Skin epidermis (tissue), 12 donors: ENCODE results near the gene ZCWPW2.

Experiments
- H3K27ac ChIP-seq, 21 experiments: fragments of 200-600 bp; sonication (generic) in 11 of 21; one replicate each; pipeline ENCODE4 v1.5.0; 2020; ENCODE audit warnings: mild to moderate bottlenecking in 3 of 21, inconsistent platforms in 2 of 21, moderate library complexity in 2 of 21
- H3K4me3 ChIP-seq, 7 experiments: fragments of 200-600 bp; sonication (generic) in 2 of 7; one replicate each; pipeline ENCODE4 v1.5.0; 2020; ENCODE audit warnings: inconsistent platforms in 2 of 7, mild to moderate bottlenecking in 2 of 7, moderate library complexity in 1 of 7

Gene ZCWPW2

GRCh38 chr3:28348629-28349468 is at the start of gene ZCWPW2, which contains the start of gene AZI2:
TSS of gene ZCWPW2 (plus strand) at chr3:28348721. CDS start at chr3:28413069, 64,348 bp downstream.
TSS of gene AZI2 (minus strand) at chr3:28348824. CDS start at chr3:28340617, 8,207 bp downstream.
- Histone ChIP-seq H3K4me3 (peak within 1 kb of the TSS; percentile 67 to 93 (median 75)), H3K27ac (peak within 1 kb of the TSS; percentile 97 to 100 (median 99))

- no peak overlapping the region for H3K27ac ChIP-seq
- no peak overlapping the region for H3K4me3 ChIP-seq
Observed at GRCh38 chr3:28299705-28300104, 48.8 kb upstream of the ZCWPW2 start.

GRCh38 chr3:28300345-28300962 is 48.1 kb upstream of the ZCWPW2 start:
- no peak overlapping the region for H3K27ac ChIP-seq
- no peak overlapping the region for H3K4me3 ChIP-seq

- Histone ChIP-seq H3K4me3 (no peak overlapping the region), H3K27ac (no peak overlapping the region)
Observed at GRCh38 chr3:28301688-28302087, 46.8 kb upstream of the ZCWPW2 start.

- H3K4me3 ChIP-seq, result no peak overlapping the region
Observed at GRCh38 chr3:28308196-28308595, 40.3 kb upstream of the ZCWPW2 start.

DNA sequence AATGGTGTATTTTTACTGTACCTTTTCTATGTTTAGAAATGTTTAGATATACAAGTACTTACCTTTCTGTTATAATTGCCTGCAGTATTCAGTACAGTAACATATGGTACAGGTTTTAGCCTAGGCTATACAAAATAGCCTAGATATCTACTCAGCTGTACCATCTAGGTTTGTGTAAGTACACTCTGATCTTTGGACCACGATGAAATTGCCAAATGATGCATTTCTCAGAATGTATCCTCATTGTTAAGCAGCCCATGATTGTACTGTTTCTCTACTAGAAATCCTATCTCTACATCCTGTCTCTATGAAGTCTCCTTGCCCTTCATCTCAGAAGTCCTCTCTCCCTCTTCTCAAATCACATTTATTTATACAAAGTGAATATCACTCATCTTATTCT is 32.8 kb upstream of the ZCWPW2 start:
- no peak overlapping the region for H3K4me3 ChIP-seq
- no peak overlapping the region for H3K27ac ChIP-seq

More at GRCh38 chr3:28308196-28308595, 40.3 kb upstream of the ZCWPW2 start:
- no peak overlapping the region for H3K27ac ChIP-seq

DNA sequence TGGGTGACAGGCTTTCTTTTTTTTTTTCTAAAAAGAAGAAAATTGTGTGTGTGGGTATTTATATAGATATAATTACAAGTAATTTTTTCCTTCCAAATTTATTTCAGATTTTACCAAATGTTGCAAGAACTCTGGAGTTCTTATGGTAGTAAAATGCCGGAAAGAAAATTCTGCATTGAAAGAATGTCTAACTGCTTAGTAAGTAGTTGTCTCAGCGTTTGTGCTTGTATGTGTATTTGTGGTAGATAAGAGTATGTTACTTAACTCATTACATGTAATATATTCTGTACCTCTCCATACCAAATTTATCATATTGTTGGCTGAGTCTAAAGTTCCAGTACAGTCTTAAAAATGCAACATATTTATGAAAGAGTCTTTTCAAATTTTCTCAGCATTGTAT is 32.3 kb upstream of the ZCWPW2 start:
- no peak overlapping the region for H3K27ac ChIP-seq
- no peak overlapping the region for H3K4me3 ChIP-seq

DNA sequence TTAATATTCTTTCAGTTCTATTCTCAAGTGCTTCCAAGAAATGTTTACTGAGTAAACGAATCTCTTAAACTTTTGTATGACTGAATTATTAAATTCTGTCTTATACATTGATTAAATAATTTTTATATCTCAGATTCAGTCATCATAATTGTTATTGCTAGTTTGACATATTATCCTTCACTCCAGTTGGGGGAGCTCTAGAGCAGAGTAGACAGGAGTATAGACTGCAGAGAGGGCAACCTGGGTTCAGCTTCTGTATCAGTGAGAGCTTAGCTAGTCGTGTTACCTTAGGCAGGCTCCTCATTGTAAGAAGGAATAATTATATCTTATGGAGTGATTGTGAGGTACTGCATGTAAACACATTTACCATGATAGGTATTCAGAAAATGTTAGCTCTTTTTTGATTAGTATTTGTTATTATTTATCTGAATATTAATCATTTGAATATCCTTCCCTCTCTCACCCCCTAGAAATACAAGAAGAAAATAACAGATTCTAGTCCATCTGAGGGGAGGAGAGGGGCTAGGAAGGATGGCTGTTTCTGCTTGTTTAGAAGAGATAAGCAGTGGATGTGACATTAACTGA is 31.0 kb upstream of the ZCWPW2 start:
- no peak overlapping the region for H3K27ac ChIP-seq
- no peak overlapping the region for H3K4me3 ChIP-seq

DNA sequence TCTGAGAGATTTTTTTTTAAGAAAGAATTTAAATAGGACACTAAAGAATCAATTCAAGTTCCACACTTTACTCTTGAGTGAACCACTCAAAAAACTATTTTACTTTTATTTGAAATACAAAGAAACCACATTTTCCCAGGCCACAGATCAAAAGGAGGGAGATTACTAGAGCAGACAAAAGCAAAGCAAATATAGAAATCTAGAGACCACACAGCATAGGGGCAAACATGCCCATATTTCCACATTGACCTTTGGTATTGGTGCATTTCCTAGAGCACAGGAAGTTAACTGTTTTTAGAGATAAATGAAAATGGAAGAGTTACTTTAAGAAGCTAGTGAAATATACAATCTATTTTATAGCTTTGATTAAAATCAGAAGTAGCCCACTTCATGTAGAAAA is 27.5 kb upstream of the ZCWPW2 start:
- Histone ChIP-seq H3K4me3 (no peak overlapping the region), H3K27ac (no peak overlapping the region)

GRCh38 chr3:28322464-28322863 is 26.1 kb upstream of the ZCWPW2 start:
- no peak overlapping the region for H3K4me3 ChIP-seq
- H3K27ac ChIP-seq, result no peak overlapping the region

- Histone ChIP-seq H3K27ac (no peak overlapping the region), H3K4me3 (no peak overlapping the region)
Observed at GRCh38 chr3:28326458-28326926, 22.0 kb upstream of the ZCWPW2 start.

DNA sequence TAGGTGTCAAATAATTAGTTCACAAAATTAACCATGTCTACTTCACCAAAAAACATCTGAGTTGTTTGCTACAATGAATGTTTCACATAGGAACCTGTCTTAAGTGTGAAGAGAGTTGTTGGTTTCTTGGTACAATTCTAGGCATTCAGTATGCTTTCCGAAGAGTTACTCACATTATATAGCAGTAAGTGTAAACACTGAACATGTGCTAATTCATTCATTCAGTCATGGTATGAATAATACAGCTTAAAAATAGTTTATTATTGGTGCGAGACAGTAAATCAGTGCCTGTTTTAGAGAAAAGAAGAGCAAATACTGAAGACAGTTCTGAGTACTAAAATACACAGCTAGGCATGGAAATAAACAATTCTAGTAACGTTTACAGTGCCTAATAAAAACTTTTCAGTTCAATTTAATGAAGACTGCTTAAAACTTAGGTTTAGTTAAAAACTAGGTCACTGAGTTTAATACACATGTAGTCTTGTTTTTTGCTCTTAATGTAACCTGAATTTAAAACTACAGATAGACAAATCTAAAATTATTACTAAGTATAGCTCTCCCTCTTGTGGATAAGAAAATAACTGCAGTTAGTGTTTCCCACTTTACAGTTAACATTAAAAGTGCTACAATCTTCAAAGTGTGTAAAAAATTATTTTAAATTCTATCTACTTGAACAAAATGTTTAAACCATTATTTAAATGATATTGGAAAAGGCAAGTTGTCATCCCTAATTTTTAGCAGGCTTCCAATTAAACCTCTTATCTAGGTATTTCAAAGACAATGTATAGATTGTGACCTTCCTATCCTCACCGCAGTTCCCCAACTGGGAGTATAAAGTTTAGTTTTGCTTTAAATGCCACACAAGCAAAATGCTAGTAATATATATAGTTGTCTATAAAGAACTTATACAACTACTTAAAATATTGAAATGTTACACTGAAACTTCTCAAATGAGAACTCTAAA is 20.1 kb upstream of the ZCWPW2 start:
- no peak overlapping the region for H3K4me3 ChIP-seq
- no peak overlapping the region for H3K27ac ChIP-seq

- H3K4me3 ChIP-seq, result no peak overlapping the region
- no peak overlapping the region for H3K27ac ChIP-seq
Observed at GRCh38 chr3:28334552-28334951, 14.0 kb upstream of the ZCWPW2 start.

- no peak overlapping the region for H3K4me3 ChIP-seq
- H3K27ac ChIP-seq, result no peak overlapping the region
Observed at GRCh38 chr3:28335246-28335645, 13.3 kb upstream of the ZCWPW2 start.

GRCh38 chr3:28337230-28337629 is 11.3 kb upstream of the ZCWPW2 start:
- Histone ChIP-seq H3K4me3 (no peak overlapping the region), H3K27ac (no peak overlapping the region)

GRCh38 chr3:28343144-28343543 is 5.4 kb upstream of the ZCWPW2 start:
- Histone ChIP-seq H3K4me3 (no peak overlapping the region), H3K27ac (peak overlapping the region in 3 of 21 experiments; percentile 15 to 29 (median 21))

GRCh38 chr3:28345690-28346089 is 2.8 kb upstream of the ZCWPW2 start:
- H3K4me3 ChIP-seq, result no peak overlapping the region

DNA sequence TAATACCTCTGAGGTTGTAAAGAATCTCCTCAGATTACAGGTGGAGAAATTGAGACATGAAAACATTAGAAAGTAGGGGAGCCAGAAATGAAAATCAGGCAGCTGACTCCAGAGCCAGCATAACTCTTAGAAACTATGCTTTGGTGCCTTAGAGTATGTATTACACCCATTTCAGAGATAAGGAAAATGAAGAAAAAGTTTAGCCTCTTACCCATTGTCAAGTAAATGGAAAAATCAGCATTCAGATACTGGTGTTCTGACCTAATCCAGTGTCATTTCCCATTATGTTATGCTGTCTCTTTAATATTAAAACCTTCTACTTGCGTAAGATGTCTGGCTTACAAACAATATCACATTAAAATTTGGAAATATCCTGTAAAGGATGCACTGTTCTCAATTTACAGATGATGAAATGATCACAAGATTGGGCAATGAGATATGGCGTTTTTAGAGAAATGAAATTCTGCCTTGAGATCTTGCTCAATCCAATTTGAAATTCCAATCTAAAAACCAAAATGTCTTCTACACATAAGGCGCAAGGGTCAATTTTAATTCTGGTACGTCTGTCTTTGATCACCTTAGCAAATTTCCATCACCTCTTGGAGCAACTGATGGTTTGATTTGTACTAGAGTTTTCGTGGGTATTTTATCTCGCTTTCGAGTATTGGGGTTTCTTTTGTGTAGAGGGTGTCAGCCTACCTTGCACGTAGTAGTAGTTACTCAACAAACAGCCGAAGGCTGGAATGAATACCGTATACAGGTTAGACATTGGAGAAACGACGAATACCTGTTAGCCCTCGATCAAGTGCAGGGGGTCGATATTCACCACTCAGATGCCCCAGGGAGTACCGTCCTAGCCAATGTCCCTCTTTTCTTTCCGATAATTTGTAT is 902 bp upstream of the ZCWPW2 start:
- H3K27ac ChIP-seq, result peak overlapping the region; percentile 97 to 100 (median 99)
- peak overlapping the region; percentile 67 to 93 (median 75) for H3K4me3 ChIP-seq

More at GRCh38 chr3:28345690-28346089, 2.8 kb upstream of the ZCWPW2 start:
- H3K27ac ChIP-seq, result no peak overlapping the region
